Measurements from ENCODE around the gene COL27A1. TPM values are rescaled to one million over a fixed set of nuclear protein-coding genes. Genes with fewer than 3 reads are reported as not detected.

COL27A1 gene
- total RNA-seq, 1 donor from 2014 or later: 8.5 TPM

DNA sequence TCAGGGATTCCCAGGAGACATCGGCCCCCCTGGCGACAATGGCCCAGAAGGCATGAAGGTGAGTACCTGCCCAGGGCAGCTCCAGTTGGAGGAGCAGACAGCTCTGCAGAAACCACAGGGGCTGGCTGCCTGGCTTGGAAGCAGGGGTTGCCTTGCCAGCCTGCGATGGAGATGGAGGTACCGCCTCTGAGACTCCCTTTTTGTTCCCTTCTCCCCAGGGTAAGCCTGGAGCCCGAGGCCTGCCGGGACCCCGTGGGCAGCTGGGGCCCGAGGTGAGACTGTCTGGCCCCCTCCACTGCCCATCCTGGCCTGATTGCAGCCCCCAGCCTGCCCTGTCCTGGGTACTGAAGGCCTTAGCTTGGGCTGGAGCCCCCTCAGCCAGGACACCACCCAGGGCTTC lies 84.9 kb downstream of the COL27A1 start:
- Mint-ChIP-seq H3K4me3 (no peak overlapping the region), H3K27me3 (no peaks in the 10 kb centered on the region), H3K4me1 (no peaks in the 10 kb centered on the region), H3K9me3 (no peaks in the 10 kb centered on the region), H3K27ac (no peak overlapping the region), H3K36me3 (ENCODE audit: low read depth) (no peaks in the 10 kb centered on the region)
- no peak for DNase-seq
- intact Hi-C loops (cut with micrococcal nuclease): no loop called here

DNA sequence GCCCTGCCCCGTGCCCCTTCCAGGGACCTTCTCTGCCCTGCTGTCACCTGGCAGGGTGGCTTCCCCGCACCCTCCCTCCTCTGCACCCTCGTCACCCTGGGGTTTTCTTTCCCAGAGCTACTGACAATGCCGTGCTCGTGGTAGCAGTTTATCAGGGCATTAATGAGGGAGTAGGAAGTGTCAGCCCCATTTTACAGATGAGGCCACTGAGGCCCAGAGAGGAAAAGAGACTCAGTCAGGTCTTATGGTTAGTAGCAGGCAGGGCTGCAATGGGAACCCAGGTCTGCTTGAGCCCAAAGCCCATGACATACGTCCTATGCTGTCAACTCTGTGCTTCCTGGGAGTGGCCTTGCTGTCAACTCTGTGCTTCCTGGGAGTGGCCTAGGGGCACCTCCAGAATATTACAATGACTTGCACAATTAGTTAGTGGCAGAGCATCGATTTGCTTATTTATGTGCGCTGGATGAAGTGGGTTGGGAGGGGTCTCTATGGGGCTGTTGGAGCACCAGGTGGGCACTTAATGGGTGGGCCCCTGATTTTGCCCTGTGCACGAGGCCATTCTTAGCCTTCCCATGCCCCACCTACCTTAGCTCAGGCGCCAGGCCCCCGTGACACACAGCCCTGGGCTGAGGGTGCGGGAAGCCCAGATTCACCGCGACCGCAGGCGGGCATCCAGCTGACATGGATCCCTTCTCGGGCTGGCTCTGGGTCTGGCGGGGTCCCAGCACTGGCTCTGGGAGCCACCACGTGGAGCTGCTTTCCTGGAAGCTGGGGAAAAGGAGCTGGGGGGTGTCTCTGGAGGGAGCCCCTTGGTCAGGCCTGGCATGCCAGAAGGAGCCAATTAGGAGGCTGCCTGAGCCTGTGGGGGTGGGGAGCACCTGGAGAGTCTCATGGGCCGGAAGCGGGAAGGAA lies 85.6 kb downstream of the COL27A1 start:
- H3K4me1 Mint-ChIP-seq: no peaks in the 10 kb centered on the region
- no peaks in the 10 kb centered on the region for H3K36me3 Mint-ChIP-seq (ENCODE audit: low read depth)
- intact Hi-C loops (cut with micrococcal nuclease): no loop called here
- H3K9me3 Mint-ChIP-seq: no peaks in the 10 kb centered on the region
- H3K27ac Mint-ChIP-seq: no peak overlapping the region
- no peaks in the 10 kb centered on the region for H3K27me3 Mint-ChIP-seq
- no peak for DNase-seq
- H3K4me3 Mint-ChIP-seq: no peak overlapping the region

DNA sequence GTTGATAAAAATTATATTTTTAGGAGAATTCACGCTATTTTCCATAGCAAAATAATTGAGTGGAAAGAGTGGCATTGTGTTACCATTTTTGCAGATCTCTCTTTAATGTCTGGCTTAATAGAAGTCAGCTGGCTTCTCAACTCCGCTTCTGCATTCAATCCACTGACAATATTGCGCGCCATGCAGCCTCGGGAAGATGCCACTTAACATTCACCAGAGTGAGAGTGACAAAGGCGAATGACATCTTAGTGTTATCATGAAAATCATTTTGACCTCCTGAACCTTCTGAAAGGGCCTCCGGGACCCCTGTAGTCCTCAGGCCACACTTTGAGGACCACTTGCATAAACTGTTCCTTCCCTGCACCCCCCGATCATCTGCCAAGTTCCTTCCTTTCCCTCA lies 87.5 kb downstream of the COL27A1 start:
- intact Hi-C loops (cut with micrococcal nuclease): no loop called here
- H3K27ac Mint-ChIP-seq: no peak overlapping the region
- H3K27me3 Mint-ChIP-seq: no peaks in the 10 kb centered on the region
- H3K36me3 Mint-ChIP-seq (ENCODE audit: low read depth): no peaks in the 10 kb centered on the region
- no peak overlapping the region for H3K4me3 Mint-ChIP-seq
- DNase-seq: no peak
- H3K4me1 Mint-ChIP-seq: no peaks in the 10 kb centered on the region
- H3K9me3 Mint-ChIP-seq: no peaks in the 10 kb centered on the region

DNA sequence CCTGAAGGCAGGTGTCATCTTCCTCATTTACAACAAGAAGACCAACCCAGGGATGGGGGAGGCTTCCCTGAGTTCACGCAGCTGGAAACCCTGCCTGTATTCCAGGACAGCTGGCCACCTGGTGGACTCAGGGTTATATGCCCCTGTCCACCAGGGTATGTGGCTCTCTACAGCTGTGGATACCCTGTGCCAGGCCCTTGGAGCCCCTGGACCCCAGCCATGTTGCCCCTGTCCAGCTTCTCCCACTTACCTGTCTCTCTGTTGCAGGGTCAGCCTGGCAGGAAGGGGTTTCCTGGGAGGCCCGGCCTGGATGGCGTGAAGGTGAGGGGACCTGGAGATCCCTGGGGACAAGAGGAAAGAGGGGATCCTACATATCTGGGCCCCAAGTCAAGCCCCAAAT lies 87.9 kb downstream of the COL27A1 start:
- intact Hi-C loops (cut with micrococcal nuclease): no loop called here
- Mint-ChIP-seq H3K4me1 (no peaks in the 10 kb centered on the region), H3K36me3 (ENCODE audit: low read depth) (no peaks in the 10 kb centered on the region), H3K4me3 (no peak overlapping the region), H3K27ac (no peak overlapping the region), H3K9me3 (no peaks in the 10 kb centered on the region), H3K27me3 (no peaks in the 10 kb centered on the region)
- DNase-seq: no peak

DNA sequence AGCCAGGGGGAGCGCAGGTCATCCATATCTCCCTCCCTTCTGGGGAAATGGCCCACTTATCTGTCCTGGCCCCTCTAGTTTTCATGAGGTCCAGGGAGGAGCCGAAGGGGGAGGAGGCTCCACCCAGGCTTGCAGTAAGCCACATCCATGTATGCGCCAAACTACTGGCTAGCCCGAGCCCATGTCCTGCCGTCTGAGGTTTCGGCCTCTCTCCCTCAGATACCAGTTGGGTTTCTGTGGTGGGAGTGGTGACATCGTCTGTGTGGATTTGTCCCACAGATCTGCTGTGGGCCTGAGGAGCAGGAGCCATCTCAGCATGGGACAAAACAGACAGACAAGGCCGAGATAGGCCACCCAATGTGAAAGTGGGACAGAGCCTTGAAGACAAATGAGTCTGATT lies 89.2 kb downstream of the COL27A1 start:
- intact Hi-C loops (cut with micrococcal nuclease): no loop called here
- Mint-ChIP-seq H3K4me1 (no peaks in the 10 kb centered on the region), H3K27me3 (no peaks in the 10 kb centered on the region), H3K36me3 (ENCODE audit: low read depth) (no peaks in the 10 kb centered on the region), H3K27ac (no peak overlapping the region), H3K9me3 (no peaks in the 10 kb centered on the region), H3K4me3 (no peak overlapping the region)
- no peak for DNase-seq

DNA sequence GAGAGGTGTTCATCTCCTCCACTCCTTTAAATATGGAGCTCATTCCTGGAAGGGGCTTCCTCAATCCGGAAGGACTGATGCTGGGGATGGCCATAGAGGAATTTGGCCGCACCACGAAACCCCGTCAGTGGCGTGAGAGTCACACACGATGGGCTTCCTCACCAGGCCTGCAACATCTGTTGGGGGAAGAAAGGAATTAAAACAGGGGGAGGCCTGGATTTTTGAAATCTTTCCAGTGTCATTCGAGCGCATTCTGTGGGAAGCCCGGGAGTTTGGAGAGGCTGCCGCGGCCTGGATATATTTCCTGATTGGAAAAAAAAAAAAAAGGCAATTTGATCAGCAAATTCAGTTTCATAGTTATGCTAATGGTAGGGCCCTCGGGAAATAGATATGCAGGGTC lies 91.2 kb downstream of the COL27A1 start:
- intact Hi-C loops (cut with micrococcal nuclease): no loop called here
- no peaks in the 10 kb centered on the region for H3K9me3 Mint-ChIP-seq
- no peak overlapping the region for H3K27ac Mint-ChIP-seq
- H3K27me3 Mint-ChIP-seq: no peaks in the 10 kb centered on the region
- H3K4me3 Mint-ChIP-seq: no peak overlapping the region
- no peak for DNase-seq
- H3K4me1 Mint-ChIP-seq: no peaks in the 10 kb centered on the region
- H3K36me3 Mint-ChIP-seq (ENCODE audit: low read depth): no peaks in the 10 kb centered on the region

DNA sequence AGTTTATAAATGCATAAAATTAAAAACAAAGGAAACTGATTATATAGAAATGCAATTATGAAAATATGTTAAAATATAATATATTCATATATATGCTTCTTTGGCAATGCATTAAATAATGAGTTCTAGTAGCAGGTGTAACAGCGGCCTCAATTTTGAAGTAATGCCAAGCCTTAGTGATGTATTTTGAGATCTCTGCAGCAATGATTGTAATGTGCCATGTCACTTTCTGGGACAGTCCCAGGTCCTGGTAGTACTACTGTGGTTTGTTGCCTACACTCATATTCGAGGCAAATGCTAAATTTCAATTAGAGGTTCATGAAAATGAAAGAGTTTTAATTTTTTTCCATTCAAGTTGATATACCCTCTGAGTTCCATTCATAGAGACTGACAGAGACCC lies 91.7 kb downstream of the COL27A1 start:
- DNase-seq: no peak
- intact Hi-C loops (cut with micrococcal nuclease): no loop called here
- H3K36me3 Mint-ChIP-seq (ENCODE audit: low read depth): no peaks in the 10 kb centered on the region
- H3K4me3 Mint-ChIP-seq: no peak overlapping the region
- H3K27ac Mint-ChIP-seq: no peak overlapping the region
- no peaks in the 10 kb centered on the region for H3K4me1 Mint-ChIP-seq
- no peaks in the 10 kb centered on the region for H3K9me3 Mint-ChIP-seq
- no peaks in the 10 kb centered on the region for H3K27me3 Mint-ChIP-seq

DNA sequence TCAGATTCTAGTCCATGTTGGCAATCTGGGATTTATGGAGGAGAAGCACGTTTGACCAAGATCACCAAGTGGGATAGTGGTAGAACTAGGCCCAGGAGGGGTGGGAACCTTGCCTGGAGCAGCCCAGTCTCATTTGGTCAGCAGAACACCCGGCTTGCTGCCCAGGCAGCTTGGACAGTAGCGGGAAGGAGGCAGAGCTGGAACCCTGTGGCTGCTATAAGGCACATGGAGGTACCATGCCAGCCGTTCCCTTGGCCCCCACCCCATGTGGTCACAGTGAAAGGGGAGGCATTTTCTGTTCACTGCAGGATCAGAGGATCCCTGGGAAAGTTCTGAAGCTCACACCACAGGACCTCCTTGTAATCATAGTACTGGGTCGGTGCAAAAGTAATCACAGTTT lies 92.2 kb downstream of the COL27A1 start:
- no peak overlapping the region for H3K27ac Mint-ChIP-seq
- intact Hi-C loops (cut with micrococcal nuclease): no loop called here
- no peaks in the 10 kb centered on the region for H3K9me3 Mint-ChIP-seq
- no peak for DNase-seq
- H3K4me1 Mint-ChIP-seq: no peaks in the 10 kb centered on the region
- no peak overlapping the region for H3K4me3 Mint-ChIP-seq
- H3K27me3 Mint-ChIP-seq: no peaks in the 10 kb centered on the region
- no peaks in the 10 kb centered on the region for H3K36me3 Mint-ChIP-seq (ENCODE audit: low read depth)

DNA sequence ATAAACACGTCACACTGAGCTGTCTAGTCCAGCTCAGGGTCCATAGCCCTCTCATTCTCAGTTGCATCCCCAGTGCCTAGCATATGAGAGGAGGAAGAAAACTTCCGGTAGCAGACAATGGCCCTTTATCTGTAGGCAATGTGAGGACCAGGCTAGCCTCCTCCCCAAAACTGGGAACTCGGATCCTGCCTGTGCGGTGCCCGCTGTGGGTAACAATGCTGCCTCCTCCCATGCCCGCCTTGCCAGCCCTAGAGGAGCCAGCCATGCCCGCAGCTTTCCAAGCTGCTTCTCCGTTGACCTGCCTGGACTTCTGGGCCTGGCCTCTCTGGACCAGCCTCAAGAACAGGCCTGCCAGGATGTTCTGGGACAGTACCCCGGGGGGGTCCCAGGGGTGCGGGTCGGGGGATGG lies 93.0 kb downstream of the COL27A1 start:
- intact Hi-C loops (cut with micrococcal nuclease): no loop called here

DNA sequence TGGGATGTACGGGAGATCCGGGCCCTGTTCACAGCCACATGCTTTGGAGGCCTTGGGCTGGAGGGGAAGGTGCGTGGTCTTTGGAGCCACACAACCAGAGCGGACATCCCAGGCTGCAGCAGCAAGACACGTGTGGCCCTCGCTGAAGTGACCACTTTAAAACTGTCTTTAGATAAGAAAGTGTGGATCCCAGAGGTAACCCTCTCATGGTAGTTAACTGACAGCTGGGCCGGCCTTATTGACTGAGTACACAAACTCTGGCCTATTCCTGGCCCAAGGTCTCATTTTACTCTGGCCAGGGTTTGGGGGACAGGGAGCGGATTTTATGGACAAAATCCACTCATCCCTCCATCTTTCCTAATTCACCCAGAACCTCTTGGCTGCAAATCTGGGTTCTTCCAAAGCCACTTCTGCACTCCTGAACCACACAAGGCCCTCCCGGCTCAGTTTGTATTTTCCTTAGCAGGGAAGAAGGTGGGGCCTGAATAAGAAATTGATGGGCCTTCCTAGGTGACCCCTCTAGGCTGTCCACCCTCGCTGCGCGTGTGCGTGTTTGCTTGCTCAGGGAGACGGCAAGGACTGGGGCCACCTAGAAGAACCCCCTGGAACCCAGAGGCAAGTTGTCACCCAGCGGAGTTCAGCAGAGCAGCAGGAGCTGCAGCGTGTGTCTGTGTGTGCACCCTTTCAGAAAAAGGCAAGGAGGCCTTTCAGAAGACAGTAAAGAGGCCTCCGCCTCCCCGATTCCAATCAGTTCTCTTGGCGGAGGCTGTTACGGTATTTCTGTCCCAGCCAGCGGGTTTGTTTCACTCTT lies 94.3 kb downstream of the COL27A1 start:
- intact Hi-C loops (cut with micrococcal nuclease): no loop called here
- Mint-ChIP-seq H3K27me3 (no peaks in the 10 kb centered on the region), H3K9me3 (no peaks in the 10 kb centered on the region), H3K27ac (no peak overlapping the region), H3K36me3 (ENCODE audit: low read depth) (no peaks in the 10 kb centered on the region), H3K4me1 (no peaks in the 10 kb centered on the region), H3K4me3 (no peak overlapping the region)
- no peak for DNase-seq

More for the DNA sequence above, 93.0 kb downstream of the COL27A1 start:
- no peaks in the 10 kb centered on the region for H3K27me3 Mint-ChIP-seq
- H3K4me3 Mint-ChIP-seq: no peak overlapping the region
- H3K9me3 Mint-ChIP-seq: no peaks in the 10 kb centered on the region
- no peak overlapping the region for H3K27ac Mint-ChIP-seq
- no peaks in the 10 kb centered on the region for H3K4me1 Mint-ChIP-seq
- no peaks in the 10 kb centered on the region for H3K36me3 Mint-ChIP-seq (ENCODE audit: low read depth)
- DNase-seq: no peak

DNA sequence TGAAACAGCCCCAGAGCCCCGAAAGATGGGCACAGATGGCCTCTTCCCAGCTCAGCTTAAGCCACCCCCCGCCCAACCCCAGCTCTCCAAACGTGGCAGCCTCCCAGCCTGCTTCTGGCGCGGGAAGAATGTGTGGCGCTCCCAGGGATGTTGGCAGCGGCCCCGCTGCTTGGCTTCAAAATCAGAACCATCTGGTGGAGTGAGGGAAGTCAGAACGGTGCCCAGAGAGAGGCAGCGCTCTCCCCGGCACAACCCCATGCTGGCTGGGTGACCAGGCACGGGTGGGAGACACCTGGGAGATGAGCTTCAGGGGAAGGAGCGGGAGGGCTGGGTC lies 94.9 kb downstream of the COL27A1 start:
- H3K4me1 Mint-ChIP-seq: no peaks in the 10 kb centered on the region
- intact Hi-C loops (cut with micrococcal nuclease): no loop called here

DNA sequence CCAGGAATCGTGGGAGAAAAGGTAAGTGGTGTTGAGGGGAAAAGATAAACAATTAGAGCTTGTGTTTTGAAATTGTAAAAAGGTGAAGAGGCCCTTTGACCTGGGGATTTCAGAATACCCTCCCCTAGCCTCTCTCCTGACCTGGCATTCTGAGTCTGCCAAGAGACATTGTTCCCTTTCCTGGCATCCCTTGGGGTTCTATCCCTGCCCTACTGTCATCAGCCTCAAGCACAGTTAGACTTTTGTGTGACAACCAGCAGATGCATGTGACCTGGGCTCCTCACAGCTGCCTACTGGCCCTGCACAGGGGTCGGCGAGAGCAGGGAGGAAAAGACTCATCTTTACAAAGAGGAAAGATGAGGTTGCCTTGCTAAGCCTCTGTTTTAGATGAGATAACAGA lies 95.3 kb downstream of the COL27A1 start:
- DNase-seq: no peak
- no peak overlapping the region for H3K4me3 Mint-ChIP-seq
- no peaks in the 10 kb centered on the region for H3K27me3 Mint-ChIP-seq
- no peaks in the 10 kb centered on the region for H3K9me3 Mint-ChIP-seq
- H3K4me1 Mint-ChIP-seq: no peaks in the 10 kb centered on the region
- no peak overlapping the region for H3K27ac Mint-ChIP-seq
- H3K36me3 Mint-ChIP-seq (ENCODE audit: low read depth): no peaks in the 10 kb centered on the region
- intact Hi-C loops (cut with micrococcal nuclease): no loop called here

More for the DNA sequence above, 94.9 kb downstream of the COL27A1 start:
- no peaks in the 10 kb centered on the region for H3K36me3 Mint-ChIP-seq (ENCODE audit: low read depth)
- H3K4me3 Mint-ChIP-seq: no peak overlapping the region
- H3K27ac Mint-ChIP-seq: no peak overlapping the region
- no peaks in the 10 kb centered on the region for H3K9me3 Mint-ChIP-seq
- no peaks in the 10 kb centered on the region for H3K27me3 Mint-ChIP-seq
- DNase-seq: no peak

DNA sequence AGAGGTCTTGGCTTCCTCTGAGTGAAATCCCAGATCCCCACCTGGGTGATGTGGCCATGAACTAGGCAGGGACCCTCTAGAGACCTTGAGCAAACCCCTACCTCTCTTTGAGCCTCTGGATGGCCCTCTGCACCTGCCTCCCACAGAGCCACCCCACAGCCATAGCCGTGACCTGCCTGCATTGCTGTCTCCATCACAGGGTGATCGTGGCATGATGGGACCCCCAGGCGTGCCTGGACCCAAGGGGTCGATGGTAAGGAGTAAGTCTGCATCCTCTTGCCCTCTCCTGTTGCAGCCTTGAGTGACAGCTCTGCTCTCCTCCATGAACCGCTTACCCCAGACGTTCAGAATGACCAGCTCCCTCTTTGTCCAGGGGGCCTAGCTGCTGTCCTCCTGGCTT lies 97.1 kb downstream of the COL27A1 start:
- no peak for DNase-seq
- intact Hi-C loops (cut with micrococcal nuclease): no loop called here
- Mint-ChIP-seq H3K9me3 (no peaks in the 10 kb centered on the region), H3K4me1 (no peaks in the 10 kb centered on the region), H3K27me3 (no peaks in the 10 kb centered on the region), H3K27ac (no peak overlapping the region), H3K36me3 (ENCODE audit: low read depth) (no peaks in the 10 kb centered on the region), H3K4me3 (no peak overlapping the region)

DNA sequence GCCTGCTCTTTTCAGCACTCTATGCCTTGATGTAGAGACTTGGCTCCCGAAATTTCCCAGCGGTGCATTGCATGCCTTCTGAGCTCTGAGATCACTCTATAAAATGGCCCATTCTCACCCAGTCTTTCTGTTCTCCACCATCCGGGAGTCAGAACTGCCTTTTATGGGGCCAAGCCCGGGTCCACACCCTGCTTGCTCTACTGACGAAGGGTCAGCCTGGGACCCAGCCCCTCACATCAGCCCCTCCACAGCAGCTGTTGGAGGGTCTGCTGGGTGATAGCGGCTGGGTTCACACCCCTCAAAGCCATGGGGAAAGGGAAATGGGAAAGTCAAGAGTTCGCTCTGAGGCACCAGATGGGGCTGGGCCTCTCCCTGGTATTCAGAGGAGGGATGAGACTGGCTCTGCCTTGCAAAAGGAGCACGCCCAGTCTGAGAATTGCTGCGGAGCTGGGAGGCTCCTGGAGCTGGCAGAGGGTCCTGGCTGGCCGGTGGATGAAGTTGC lies 101.5 kb downstream of the COL27A1 start:
- DNase-seq: no peak
- intact Hi-C loops (cut with micrococcal nuclease): no loop called here
- no peaks in the 10 kb centered on the region for H3K27me3 Mint-ChIP-seq
- no peaks in the 10 kb centered on the region for H3K4me1 Mint-ChIP-seq
- no peak overlapping the region for H3K4me3 Mint-ChIP-seq
- H3K27ac Mint-ChIP-seq: no peak overlapping the region
- H3K9me3 Mint-ChIP-seq: no peaks in the 10 kb centered on the region
- no peaks in the 10 kb centered on the region for H3K36me3 Mint-ChIP-seq (ENCODE audit: low read depth)
